ENCODE data around the gene LDLRAD4.

Gene LDLRAD4

DNA sequence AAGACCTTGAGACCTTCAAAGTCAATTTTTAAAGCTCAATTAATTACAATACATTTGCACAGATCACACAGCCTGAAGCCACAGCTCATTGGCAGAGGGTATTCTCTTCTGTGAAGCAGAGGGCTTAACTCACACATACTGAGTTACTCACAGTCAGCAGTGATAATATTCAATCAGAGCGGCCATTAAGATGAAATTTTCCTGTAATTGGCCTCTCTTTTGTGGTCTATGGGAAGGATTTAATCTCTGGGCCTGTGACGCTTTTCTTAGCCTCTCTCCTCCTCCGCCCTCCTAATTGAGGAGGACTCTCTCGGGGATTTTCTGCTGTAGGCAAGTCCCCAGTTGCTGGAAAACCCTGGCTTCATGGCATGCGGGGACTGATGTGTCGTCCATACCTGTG, 12.3 kb upstream of the LDLRAD4 start:
- Histone ChIP-seq H2AK5ac (ENCODE audit: low read length, severe bottlenecking) (no peak overlapping the region), H2AFZ (ENCODE audit: low read depth, low read length) (no peak overlapping the region), H3K9ac (ENCODE audit: low read length) (no peak overlapping the region), H4K91ac (ENCODE audit: low read length) (no peak overlapping the region), H3K4me3 (ENCODE audit: insufficient read depth in 1 of 2, low read depth in 1 of 2, low read length in 2 of 2) (no peak overlapping the region), H2BK120ac (ENCODE audit: low read depth, low read length) (no peak overlapping the region), H3K27me3 (ENCODE audit: control insufficient read depth in 1 of 2, insufficient read depth in 1 of 2, low read length in 2 of 2) (peaks cover 15 to 26% of the 10 kb centered on the region in 2 experiments), H3K27ac (ENCODE audit: low read length, poor library complexity, severe bottlenecking) (no peak overlapping the region), H2BK15ac (ENCODE audit: low read depth, poor library complexity, severe bottlenecking) (no peak overlapping the region), H3K4me1 (ENCODE audit: control insufficient read depth, insufficient read depth, low read depth, low read length) (no peaks in the 10 kb centered on the region), H3K4me2 (ENCODE audit: low read length, poor library complexity, severe bottlenecking) (no peak overlapping the region), H3K79me1 (replicated peaks; ENCODE audit: low read length, poor library complexity, severe bottlenecking) (no peaks in the 10 kb centered on the region), H3K9me3 (ENCODE audit: control insufficient read depth, low read length) (no peaks in the 10 kb centered on the region), H3K36me3 (ENCODE audit: control insufficient read depth in 1 of 2, insufficient read depth in 2 of 2, low read depth in 1 of 2, low read length in 2 of 2) (no peaks in the 10 kb centered on the region), H4K8ac (ENCODE audit: low read length) (no peak overlapping the region), H2BK5ac (ENCODE audit: low read depth, low read length, poor library complexity, severe bottlenecking) (no peak overlapping the region), H3K14ac (ENCODE audit: low read length in 2 of 2) (no peak overlapping the region), H3K4ac (ENCODE audit: low read depth in 1 of 2, low read length in 2 of 2) (no peak overlapping the region), H3K18ac (ENCODE audit: low read depth in 1 of 2, low read length in 2 of 2) (no peak overlapping the region), H2BK12ac (ENCODE audit: low read length in 2 of 2) (no peak overlapping the region), H3K23ac (ENCODE audit: low read length in 2 of 2) (no peak overlapping the region)
- DNase-seq = no peak
- 84% methylated on average over 5 of the region's 6 CpGs for WGBS

DNA sequence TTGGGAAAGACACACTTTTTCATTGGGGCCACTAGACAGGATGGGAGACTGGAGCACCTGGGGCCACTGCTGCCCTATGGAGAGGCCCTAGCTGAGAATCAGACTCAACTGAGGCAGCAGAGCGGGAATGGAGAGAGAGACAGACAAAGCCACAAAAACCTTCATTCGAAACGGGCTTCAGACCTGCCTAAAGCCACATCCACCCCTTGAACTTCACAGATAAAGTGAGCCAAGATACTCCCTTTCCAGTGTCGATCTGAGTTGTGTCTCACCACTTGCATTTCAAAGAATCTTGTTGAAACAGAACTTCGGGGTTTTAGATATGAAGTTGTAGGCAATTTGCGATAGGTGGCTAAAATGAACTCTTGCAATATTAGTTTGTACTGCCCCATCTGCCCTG, 11.3 kb upstream of the LDLRAD4 start:
- Histone ChIP-seq H3K4me2 (ENCODE audit: low read length, poor library complexity, severe bottlenecking) (no peak overlapping the region), H3K4me1 (ENCODE audit: control insufficient read depth, insufficient read depth, low read depth, low read length) (no peaks in the 10 kb centered on the region), H3K9me3 (ENCODE audit: control insufficient read depth, low read length) (no peaks in the 10 kb centered on the region), H3K36me3 (ENCODE audit: control insufficient read depth in 1 of 2, insufficient read depth in 2 of 2, low read depth in 1 of 2, low read length in 2 of 2) (no peaks in the 10 kb centered on the region), H3K14ac (ENCODE audit: low read length in 2 of 2) (no peak overlapping the region), H2BK15ac (ENCODE audit: low read depth, poor library complexity, severe bottlenecking) (no peak overlapping the region), H3K79me1 (replicated peaks; ENCODE audit: low read length, poor library complexity, severe bottlenecking) (no peaks in the 10 kb centered on the region), H2AFZ (ENCODE audit: low read depth, low read length) (no peak overlapping the region), H2AK5ac (ENCODE audit: low read length, severe bottlenecking) (no peak overlapping the region), H3K4me3 (ENCODE audit: insufficient read depth in 1 of 2, low read depth in 1 of 2, low read length in 2 of 2) (no peak overlapping the region), H3K4ac (ENCODE audit: low read depth in 1 of 2, low read length in 2 of 2) (no peak overlapping the region), H2BK5ac (ENCODE audit: low read depth, low read length, poor library complexity, severe bottlenecking) (no peak overlapping the region), H3K27ac (ENCODE audit: low read length, poor library complexity, severe bottlenecking) (no peak overlapping the region), H2BK120ac (ENCODE audit: low read depth, low read length) (no peak overlapping the region), H2BK12ac (ENCODE audit: low read length in 2 of 2) (no peak overlapping the region), H3K27me3 (ENCODE audit: control insufficient read depth in 1 of 2, insufficient read depth in 1 of 2, low read length in 2 of 2) (peaks cover 15 to 33% of the 10 kb centered on the region in 2 experiments), H3K18ac (ENCODE audit: low read depth in 1 of 2, low read length in 2 of 2) (no peak overlapping the region), H3K23ac (ENCODE audit: low read length in 2 of 2) (peak overlapping the region in 1 of 2 experiments; percentile 26), H4K91ac (ENCODE audit: low read length) (no peak overlapping the region), H4K8ac (ENCODE audit: low read length) (no peak overlapping the region), H3K9ac (ENCODE audit: low read length) (no peak overlapping the region)
- WGBS = 81% methylated on average over 6 of the region's 6 CpGs
- DNase-seq = no peak

DNA sequence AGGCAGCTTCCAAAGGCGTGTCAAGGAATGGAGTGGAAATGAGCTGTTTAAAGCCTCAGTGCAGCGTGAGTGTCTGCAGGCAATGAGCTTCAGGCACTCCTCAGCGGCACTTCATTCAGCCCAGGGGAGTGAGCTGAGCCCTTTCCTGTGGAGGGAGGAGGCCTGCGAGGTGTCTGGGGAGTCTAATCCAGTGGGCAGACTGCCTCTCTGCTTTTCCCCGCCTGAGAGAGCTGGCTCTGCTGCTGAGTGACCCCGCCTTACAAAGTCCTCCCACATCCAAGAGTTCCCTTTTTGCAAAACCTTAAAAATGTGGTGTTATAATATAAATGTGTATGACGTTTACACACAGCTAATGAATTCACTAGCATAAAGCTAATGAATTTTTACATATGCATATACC, 7.0 kb upstream of the LDLRAD4 start:
- 67% methylated on average over 5 of the region's 7 CpGs for WGBS
- H4K91ac ChIP-seq (ENCODE audit: low read length) = no peak overlapping the region
- no peak overlapping the region for H3K27ac ChIP-seq (ENCODE audit: low read length, poor library complexity, severe bottlenecking)
- no peak overlapping the region for H3K14ac ChIP-seq (ENCODE audit: low read length in 2 of 2)
- no peak overlapping the region for H3K23ac ChIP-seq (ENCODE audit: low read length in 2 of 2)
- H3K4me2 ChIP-seq (ENCODE audit: low read length, poor library complexity, severe bottlenecking) = no peak overlapping the region
- H2BK5ac ChIP-seq (ENCODE audit: low read depth, low read length, poor library complexity, severe bottlenecking) = no peak overlapping the region
- H4K8ac ChIP-seq (ENCODE audit: low read length) = no peak overlapping the region
- no peak overlapping the region for H2BK120ac ChIP-seq (ENCODE audit: low read depth, low read length)
- DNase-seq = no peak
- no peak overlapping the region for H3K9ac ChIP-seq (ENCODE audit: low read length)
- H3K4me3 ChIP-seq (ENCODE audit: insufficient read depth in 1 of 2, low read depth in 1 of 2, low read length in 2 of 2) = no peak overlapping the region
- H3K27me3 ChIP-seq (ENCODE audit: control insufficient read depth in 1 of 2, insufficient read depth in 1 of 2, low read length in 2 of 2) = peaks cover 44 to 68% of the 10 kb centered on the region in 2 experiments
- H2BK15ac ChIP-seq (ENCODE audit: low read depth, poor library complexity, severe bottlenecking) = no peak overlapping the region
- H2AFZ ChIP-seq (ENCODE audit: low read depth, low read length) = no peak overlapping the region
- H3K4ac ChIP-seq (ENCODE audit: low read depth in 1 of 2, low read length in 2 of 2) = no peak overlapping the region
- no peaks in the 10 kb centered on the region for H3K36me3 ChIP-seq (ENCODE audit: control insufficient read depth in 1 of 2, insufficient read depth in 2 of 2, low read depth in 1 of 2, low read length in 2 of 2)
- H3K18ac ChIP-seq (ENCODE audit: low read depth in 1 of 2, low read length in 2 of 2) = no peak overlapping the region
- no peak overlapping the region for H2BK12ac ChIP-seq (ENCODE audit: low read length in 2 of 2)
- H3K9me3 ChIP-seq (ENCODE audit: control insufficient read depth, low read length) = no peaks in the 10 kb centered on the region
- H3K79me1 ChIP-seq (replicated peaks; ENCODE audit: low read length, poor library complexity, severe bottlenecking) = no peaks in the 10 kb centered on the region
- peaks cover 1% of the 10 kb centered on the region for H3K4me1 ChIP-seq (ENCODE audit: control insufficient read depth, insufficient read depth, low read depth, low read length)
- no peak overlapping the region for H2AK5ac ChIP-seq (ENCODE audit: low read length, severe bottlenecking)

DNA sequence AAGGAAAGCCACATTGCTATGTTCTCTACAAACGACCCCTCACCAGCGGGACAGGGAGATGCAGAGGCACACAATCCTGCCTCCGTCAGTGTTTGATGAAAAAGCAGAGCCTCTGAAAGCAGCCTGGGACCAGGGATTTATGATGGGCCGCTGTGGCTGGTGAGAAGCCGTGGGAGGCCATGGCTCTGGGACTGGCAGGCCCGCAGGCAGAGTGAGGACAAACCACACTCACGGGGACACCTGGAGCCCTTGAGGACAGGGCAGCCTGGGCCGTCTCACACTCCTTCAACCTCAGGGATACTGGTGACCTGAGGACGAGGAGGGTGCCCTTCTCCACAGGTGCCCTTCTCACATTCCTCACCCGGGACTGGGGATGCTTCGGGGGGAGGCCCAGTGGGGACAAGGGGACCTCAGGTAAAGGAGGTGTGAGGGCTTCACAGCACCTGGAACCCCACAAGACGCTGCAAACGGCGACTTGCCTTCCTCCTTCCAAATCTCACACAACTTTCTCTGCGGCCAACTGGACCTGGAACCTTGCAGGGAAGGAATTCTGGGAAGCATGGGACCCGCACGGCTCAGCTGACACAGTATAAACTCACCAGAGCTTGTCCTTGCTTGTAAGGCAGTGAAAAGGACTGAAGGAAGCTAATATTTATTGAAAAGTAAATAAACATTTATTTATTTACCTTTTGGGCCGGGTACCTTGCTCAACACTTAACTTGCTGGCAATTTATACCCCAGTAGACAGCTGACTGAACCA, 5.3 kb upstream of the LDLRAD4 start:
- 82% methylated on average over 15 of the region's 18 CpGs for WGBS

More for the DNA sequence above, 5.3 kb upstream of the LDLRAD4 start:
- Histone ChIP-seq H2BK120ac (ENCODE audit: low read depth, low read length) (no peak overlapping the region), H3K18ac (ENCODE audit: low read depth in 1 of 2, low read length in 2 of 2) (no peak overlapping the region), H4K8ac (ENCODE audit: low read length) (no peak overlapping the region), H3K36me3 (ENCODE audit: control insufficient read depth in 1 of 2, insufficient read depth in 2 of 2, low read depth in 1 of 2, low read length in 2 of 2) (peaks cover 0 to 1% of the 10 kb centered on the region in 2 experiments), H3K4me2 (ENCODE audit: low read length, poor library complexity, severe bottlenecking) (no peak overlapping the region), H3K23ac (ENCODE audit: low read length in 2 of 2) (no peak overlapping the region), H2AFZ (ENCODE audit: low read depth, low read length) (no peak overlapping the region), H3K27me3 (ENCODE audit: control insufficient read depth in 1 of 2, insufficient read depth in 1 of 2, low read length in 2 of 2) (peaks cover 37 to 66% of the 10 kb centered on the region in 2 experiments), H4K91ac (ENCODE audit: low read length) (no peak overlapping the region), H3K4ac (ENCODE audit: low read depth in 1 of 2, low read length in 2 of 2) (no peak overlapping the region), H2BK15ac (ENCODE audit: low read depth, poor library complexity, severe bottlenecking) (no peak overlapping the region), H3K9ac (ENCODE audit: low read length) (no peak overlapping the region), H3K4me1 (ENCODE audit: control insufficient read depth, insufficient read depth, low read depth, low read length) (peaks cover 15% of the 10 kb centered on the region), H3K79me1 (replicated peaks; ENCODE audit: low read length, poor library complexity, severe bottlenecking) (no peaks in the 10 kb centered on the region), H3K27ac (ENCODE audit: low read length, poor library complexity, severe bottlenecking) (no peak overlapping the region), H3K14ac (ENCODE audit: low read length in 2 of 2) (no peak overlapping the region), H3K4me3 (ENCODE audit: insufficient read depth in 1 of 2, low read depth in 1 of 2, low read length in 2 of 2) (no peak overlapping the region), H2BK12ac (ENCODE audit: low read length in 2 of 2) (no peak overlapping the region), H2BK5ac (ENCODE audit: low read depth, low read length, poor library complexity, severe bottlenecking) (no peak overlapping the region), H3K9me3 (ENCODE audit: control insufficient read depth, low read length) (no peaks in the 10 kb centered on the region), H2AK5ac (ENCODE audit: low read length, severe bottlenecking) (no peak overlapping the region)
- no peak for DNase-seq

All from mesenchymal stem cell (in vitro differentiated cells and primary cell).